Measurements from ENCODE around the gene NMT1. TPM values are rescaled to one million over a fixed set of nuclear protein-coding genes. Genes with fewer than 3 reads are reported as not detected.

Gene NMT1
- 82.5 and 102 TPM in 2 replicates for total RNA-seq

- DNase-seq (ENCODE audit: low read depth) = peak; percentile 99
These were observed at the start of gene NMT1 for GRCh38 chr17:45060797-45061605. NMT1 (plus strand) TSS chr17:45061317; CDS start chr17:45061330, 13 bp downstream.

- no peak for DNase-seq (ENCODE audit: low read depth)
These were observed 49.4 kb upstream of the NMT1 start for GRCh38 chr17:45011767-45012166.

DNA sequence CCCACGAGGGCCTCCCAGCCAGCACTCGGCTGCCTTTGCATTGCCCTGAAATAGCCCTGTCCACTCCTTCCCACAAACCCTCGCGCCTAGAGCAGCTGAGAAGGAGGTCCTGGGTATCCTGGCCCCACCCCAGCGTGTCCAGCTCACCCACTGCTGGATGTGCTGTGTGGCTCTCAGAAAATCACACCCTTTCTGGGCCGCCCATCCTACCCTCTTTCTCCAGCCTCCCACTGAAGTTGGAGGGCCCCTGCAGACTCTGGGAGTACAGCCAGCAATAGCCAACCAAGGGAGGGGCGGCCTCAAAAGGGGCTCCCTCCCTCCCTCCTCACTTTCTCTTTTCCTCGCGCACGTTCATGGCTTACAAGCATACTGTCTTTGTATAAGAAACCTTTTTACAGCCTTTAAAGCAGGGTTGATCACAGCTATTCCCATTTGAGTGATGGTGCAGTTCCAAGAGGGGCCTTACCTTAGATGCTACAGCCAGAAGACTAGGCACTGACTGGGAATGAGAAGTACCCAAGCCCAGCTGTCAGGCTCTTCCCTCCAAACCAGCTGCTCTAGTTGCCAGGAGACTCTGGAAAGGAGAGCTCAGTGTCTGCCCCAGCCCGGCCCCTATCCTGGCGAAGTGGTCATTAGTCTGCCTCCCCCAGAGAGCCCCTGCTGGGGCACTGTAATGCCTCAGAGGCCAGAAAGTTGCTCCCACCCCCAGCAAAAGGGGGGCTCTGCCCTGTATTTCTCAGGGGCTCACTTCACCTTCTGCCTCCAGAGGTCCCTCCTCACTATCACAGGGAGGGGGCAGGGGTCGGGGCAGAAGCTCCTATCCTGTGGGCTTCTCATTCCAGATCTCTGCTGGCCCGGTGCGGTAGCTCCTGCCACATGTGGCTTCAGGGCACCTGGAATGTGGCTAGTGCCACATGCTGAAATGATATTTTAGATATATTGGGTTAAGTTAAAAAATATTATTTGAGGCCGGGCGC lies 47.8 kb upstream of the NMT1 start:
- DNase-seq (ENCODE audit: low read depth) = no peak

DNA sequence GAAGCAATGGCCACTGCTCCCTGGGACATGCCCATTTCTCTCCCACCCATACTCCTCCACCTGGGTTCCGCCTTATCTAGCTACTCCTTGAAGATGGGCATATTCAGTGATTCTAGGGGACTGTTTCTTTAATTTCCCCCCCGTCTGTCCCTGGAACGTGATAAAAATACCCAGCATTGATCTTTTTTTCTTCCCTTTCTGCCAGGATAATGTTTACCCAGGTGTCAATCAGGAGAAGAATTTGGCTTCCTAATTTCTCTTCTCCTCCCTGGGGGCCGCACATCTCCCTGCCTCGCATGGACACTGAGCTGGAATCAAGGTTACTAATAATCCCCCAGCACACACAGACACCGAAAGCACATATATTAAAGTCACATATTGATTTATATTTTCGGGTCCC lies 44.9 kb upstream of the NMT1 start:
- no peak for DNase-seq (ENCODE audit: low read depth)

GRCh38 chr17:45016823-45017222 lies 44.3 kb upstream of the NMT1 start:
- no peak for DNase-seq (ENCODE audit: low read depth)

DNA sequence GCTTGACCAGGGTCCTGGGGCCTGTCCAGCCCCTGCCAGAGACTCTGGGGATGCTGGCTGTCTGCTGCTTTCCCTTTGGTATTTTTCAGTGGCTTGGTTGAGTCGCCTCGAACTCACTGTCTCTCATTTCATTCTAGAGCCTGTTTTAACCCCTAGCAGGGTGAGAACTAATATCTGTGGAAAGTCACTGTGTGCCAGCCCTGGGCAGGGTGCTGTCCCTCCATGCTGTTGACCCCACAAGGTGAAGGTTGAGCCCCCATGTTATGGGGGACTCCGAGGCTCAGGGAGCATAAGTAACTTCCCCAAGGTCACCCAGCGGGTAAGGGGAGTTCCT lies 42.6 kb upstream of the NMT1 start:
- no peak for DNase-seq (ENCODE audit: low read depth)

DNA sequence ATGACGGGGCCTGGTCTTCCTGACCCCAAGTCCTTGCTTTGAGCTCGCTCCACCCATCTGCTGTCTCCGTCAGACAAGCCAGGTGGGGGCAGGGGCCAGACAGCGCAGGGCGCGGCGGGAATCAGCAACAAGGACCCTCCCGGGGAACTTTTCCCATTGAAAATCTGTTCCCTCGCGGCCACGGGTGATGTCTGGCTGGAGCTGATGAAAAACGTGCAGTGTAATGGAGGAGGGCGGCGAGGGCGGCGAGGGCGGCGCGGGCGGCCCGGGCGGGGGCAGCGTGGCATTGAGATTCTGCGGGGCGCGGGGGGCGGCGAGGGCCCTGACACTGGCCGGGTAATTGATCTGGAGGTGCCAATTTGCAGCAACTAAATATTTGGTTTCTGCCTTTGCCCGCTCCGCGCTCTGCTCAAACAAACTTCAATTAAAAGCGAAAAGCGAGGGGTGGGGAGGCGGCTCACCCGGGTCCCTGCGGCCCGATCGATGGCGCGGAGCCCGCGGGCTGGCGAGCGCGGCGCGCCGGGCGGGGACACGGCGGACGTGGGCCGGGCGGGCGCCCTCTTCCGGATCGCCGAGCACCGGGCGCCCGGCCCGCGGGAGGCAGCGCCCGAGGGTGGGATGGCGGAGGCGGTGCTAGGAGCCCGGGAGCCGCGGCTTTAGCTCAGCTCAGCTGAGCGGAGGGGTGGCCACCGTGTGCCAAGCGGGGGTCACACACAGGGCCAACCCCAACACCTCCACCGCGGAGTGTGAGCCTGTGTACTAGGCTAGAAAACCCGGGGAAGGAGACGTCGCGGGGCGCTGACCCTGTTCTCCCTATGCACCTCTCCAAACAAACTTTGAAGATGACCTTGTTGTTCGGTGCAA lies 42.0 kb upstream of the NMT1 start:
- DNase-seq (ENCODE audit: low read depth) = no peak

DNA sequence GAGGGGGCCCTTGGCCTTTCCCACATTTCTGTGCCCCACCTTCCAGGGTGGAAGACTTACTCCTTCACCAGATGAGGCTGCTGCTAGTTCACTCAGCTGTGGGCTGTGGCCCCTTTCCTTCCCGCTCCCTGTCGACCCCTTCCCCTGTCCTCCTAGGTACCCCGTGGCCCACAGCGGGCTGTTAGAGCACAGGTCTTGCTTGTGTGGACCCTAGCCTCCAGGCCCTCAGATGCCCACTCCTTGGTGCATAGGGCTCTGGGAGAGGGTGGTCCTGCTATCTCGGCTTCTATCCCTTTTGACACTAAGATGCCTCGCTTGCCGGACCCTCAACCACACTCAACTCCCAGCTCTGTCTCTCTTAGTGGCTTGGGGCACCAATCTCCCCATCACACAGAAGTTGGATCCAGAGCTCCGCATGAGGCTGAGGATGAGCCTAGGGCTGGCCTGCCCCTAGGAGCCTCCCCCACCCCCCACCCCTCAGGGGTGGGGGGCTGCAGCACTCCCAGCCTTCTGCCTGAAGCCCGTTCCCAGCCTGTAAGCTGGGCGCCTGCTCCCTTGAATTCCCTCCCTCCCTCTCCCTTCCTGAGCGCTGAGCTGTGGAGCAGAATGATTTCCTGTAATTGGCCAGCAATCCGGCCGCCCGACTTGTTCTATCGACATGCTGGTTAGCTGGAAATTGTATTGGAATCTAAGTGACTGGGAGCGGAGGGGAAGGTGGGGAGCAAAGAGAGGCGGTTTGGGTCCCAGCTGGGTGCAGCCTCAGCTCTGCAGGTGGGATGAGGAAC lies 40.6 kb upstream of the NMT1 start:
- DNase-seq (ENCODE audit: low read depth) = peak; percentile 50

DNA sequence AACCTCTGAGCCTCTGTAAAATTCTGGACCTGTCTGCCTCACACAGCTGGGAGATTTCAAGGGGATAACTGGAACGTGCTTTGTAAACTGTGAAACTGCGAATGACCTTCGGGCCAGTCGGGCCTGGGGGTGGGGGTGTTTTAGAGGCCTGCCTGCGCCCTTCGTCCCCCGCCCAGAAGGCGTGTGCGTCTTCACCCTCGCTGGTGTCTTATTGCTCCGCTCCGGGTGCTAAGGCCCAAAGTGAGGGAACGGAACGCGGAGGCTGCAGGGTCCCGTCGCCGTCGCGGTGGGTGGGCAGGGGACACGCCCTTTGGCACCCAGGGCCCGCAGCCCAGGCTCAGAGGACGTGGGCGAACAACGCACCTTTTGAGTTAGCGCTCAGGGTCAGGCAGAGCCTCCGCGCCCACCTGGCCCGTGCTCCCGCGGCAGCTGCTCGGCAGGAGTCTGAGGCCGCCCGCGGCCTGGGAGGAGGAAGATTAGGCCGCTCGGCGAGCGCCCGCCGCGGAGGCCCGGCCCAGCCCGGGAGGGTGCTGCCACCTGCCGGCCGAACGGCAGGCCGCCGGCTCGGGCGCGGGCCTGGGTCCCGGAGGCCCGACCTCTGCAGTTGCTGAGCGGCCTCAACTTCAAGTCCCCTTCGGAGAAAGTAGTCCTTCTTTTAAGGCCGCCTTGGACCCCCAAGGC lies 39.4 kb upstream of the NMT1 start:
- no peak for DNase-seq (ENCODE audit: low read depth)

- no peak for DNase-seq (ENCODE audit: low read depth)
These were observed 38.8 kb upstream of the NMT1 start for GRCh38 chr17:45022288-45022648.

- no peak for DNase-seq (ENCODE audit: low read depth)
These were observed 38.3 kb upstream of the NMT1 start for GRCh38 chr17:45022655-45023339.

DNA sequence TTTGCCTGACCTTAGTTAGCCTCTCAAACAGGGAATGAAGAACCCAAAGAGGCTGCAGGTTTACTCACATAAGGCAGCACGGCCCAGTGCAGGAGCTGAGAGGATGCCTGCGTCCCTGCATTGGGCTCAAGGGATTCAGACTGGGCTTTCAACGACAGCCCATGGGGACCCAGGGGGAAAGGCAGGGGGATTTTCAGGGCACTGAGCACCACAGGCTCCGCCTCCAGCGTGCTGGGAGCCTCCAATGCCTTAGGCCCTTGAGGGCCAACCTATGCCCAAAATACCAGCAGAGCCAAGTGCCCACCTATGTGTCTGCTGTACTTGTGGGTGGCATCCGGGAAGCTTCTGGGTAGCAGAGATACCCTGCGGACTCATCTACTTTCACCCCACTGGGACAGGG lies 32.0 kb upstream of the NMT1 start:
- DNase-seq (ENCODE audit: low read depth) = no peak

GRCh38 chr17:45029758-45030423 lies 31.2 kb upstream of the NMT1 start:
- no peak for DNase-seq (ENCODE audit: low read depth)

- no peak for DNase-seq (ENCODE audit: low read depth)
These were observed 30.4 kb upstream of the NMT1 start for GRCh38 chr17:45030733-45031132.

DNA sequence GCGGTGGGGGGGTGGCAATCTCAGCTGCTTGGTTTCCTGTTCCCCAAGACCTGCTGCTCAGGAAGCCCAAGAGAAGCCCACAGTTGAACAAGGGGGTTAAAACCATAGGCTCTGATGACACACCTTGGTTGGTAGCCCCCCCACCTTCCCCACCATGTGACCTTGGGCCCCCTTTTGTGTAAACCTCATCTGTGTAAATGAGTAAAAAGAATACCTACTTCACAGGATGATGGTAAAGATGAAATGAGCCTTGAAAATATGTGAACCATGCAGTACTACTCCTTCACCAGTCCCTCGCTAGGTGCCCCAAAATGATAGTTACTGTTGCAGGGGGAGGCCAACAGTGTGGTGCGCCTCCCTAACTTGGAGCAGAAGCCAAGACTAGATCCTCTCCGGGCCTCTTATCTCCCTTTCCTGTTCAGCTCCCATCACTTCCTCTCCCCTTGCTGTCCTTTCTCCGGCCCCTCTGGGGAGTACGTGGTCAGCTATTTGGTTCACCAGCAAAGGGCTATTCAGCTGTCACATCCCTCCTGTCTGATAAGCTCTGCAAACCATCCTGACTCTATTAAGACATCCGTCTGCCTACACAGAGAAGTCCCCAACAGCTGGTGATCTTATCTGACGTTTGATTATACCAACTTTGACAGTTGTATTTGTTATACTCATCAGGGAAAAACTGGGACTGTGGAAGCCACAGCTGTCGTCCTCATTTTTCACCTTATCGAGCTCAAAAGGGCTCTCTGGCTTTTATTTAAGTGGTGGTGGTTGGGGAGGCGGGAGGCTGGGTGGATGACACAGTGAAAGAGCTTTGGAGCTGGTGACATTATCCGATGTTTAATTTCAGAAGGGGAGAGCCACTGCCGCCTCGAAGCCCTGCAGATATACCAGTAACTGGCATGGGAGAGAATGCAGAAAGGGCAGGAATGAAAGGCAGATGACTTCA lies 29.6 kb upstream of the NMT1 start:
- no peak for DNase-seq (ENCODE audit: low read depth)

DNA sequence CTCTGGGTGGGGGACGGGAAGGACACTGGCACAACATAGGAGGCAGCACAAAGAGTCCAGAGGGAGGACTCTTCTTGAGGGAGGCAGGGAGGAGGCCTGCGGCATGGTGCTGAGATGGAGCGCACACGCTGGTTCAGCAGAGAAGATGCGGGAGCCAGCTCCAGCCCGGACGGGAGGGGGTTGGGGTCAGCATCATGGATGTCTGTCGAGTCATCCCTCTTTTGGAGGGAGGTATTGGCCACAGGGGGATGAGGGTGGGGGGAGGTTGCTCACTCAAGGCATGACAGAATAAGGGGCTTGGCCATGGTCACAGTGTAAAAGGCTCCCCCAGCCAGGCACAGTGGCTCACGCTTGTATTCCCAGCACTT lies 29.0 kb upstream of the NMT1 start:
- no peak for DNase-seq (ENCODE audit: low read depth)

- DNase-seq (ENCODE audit: low read depth) = no peak
These were observed 26.5 kb upstream of the NMT1 start for GRCh38 chr17:45034599-45034998.

DNA sequence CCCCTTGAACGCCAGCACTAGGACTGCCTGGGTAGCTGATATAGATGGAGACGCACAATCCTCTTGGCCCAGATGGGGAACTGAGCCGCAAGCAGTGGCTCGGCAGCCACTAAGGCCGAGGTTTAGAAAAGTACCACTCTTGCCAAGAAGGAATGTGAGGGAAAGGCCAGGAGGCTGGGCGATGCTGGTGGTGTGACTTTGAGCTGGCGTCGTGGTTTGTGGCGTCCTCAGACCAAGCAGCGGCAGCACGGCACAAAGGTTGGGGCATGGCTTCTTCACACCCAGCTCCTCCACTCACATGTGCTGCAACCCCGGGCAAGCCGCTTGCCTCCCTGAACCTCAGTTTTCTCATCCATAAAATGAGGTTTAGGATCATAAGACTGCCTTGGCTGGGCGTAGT lies 25.3 kb upstream of the NMT1 start:
- DNase-seq (ENCODE audit: low read depth) = no peak
